ENCODE data around the gene FRK. TPM values are rescaled to one million over a fixed set of nuclear protein-coding genes. Genes with fewer than 3 reads are reported as not detected.

The FRK gene
- total RNA-seq, 1 donor from 2014 or later: 8.4 TPM

DNA sequence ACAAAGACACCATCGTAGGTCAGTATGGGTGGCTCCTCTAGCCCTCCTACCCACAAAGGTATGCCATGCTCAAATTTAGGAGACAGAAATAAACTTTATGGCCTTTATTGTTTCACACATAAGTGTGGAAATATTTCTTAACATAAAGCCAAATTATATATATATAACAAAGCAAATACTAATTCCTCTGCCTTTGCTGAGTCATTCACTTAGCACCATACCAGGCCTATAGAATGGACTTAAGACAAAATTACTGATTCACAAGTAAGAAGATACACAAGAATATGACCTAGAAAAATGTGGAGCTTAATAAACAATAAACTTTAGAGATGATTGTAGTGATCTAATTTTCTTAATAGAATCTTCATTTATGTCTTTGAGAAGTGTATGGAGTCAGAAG is 5.2 kb downstream of the FRK start:
- intact Hi-C loops (cut with DNase I): no loop called here
- TF ChIP-seq, protein P1, sequence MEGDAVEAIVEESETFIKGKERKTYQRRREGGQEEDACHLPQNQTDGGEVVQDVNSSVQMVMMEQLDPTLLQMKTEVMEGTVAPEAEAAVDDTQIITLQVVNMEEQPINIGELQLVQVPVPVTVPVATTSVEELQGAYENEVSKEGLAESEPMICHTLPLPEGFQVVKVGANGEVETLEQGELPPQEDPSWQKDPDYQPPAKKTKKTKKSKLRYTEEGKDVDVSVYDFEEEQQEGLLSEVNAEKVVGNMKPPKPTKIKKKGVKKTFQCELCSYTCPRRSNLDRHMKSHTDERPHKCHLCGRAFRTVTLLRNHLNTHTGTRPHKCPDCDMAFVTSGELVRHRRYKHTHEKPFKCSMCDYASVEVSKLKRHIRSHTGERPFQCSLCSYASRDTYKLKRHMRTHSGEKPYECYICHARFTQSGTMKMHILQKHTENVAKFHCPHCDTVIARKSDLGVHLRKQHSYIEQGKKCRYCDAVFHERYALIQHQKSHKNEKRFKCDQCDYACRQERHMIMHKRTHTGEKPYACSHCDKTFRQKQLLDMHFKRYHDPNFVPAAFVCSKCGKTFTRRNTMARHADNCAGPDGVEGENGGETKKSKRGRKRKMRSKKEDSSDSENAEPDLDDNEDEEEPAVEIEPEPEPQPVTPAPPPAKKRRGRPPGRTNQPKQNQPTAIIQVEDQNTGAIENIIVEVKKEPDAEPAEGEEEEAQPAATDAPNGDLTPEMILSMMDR (IDR thresholded peaks at IDR 0.05): no peak

GRCh38 chr6:116051244-116051643 is 9.4 kb downstream of the FRK start:
- Histone ChIP-seq H3K4me1 (no peaks in the 10 kb centered on the region), H3K4me3 (no peak overlapping the region), H3K27me3 (no peaks in the 10 kb centered on the region), H3K9me3 (no peaks in the 10 kb centered on the region), H3K27ac (no peak overlapping the region), H3K36me3 (no peaks in the 10 kb centered on the region)
- no peak for DNase-seq (ENCODE audit: low spot score in 2 of 2)
- intact Hi-C loops (cut with DNase I): no loop called here
- TF ChIP-seq, protein P1 (IDR thresholded peaks at IDR 0.05): no peak

More for the DNA sequence above, 5.2 kb downstream of the FRK start:
- Histone ChIP-seq H3K27ac (no peak overlapping the region), H3K27me3 (no peaks in the 10 kb centered on the region), H3K4me1 (no peaks in the 10 kb centered on the region), H3K4me3 (peak overlapping the region in 1 of 2 donors; percentile 85), H3K36me3 (no peaks in the 10 kb centered on the region), H3K9me3 (no peaks in the 10 kb centered on the region)
- no peak for DNase-seq (ENCODE audit: low spot score in 2 of 2)

DNA sequence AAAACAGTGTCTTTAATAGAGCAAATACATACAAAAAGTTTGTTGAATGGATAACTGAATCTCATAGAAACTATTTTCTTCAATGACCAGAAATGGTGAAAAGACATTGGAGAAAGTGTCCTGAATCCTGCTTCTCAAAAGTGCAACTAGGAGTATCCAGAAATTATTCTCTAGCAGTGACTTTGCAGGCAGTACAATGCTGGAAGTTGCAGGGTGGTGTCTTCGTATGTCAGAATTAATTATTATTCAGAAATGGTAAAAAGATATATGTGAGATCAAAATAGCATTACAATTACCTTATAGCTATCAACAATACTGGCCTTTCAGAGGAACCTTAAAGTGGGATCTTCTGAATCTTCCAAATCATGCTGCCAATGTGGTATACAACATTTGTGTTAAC is 10.0 kb downstream of the FRK start:
- Histone ChIP-seq H3K36me3 (no peaks in the 10 kb centered on the region), H3K27me3 (no peaks in the 10 kb centered on the region), H3K4me1 (no peaks in the 10 kb centered on the region), H3K4me3 (no peak overlapping the region), H3K27ac (no peak overlapping the region), H3K9me3 (no peaks in the 10 kb centered on the region)
- TF ChIP-seq, protein P1 (IDR thresholded peaks at IDR 0.05): no peak
- intact Hi-C loops (cut with DNase I): no loop called here
- no peak for DNase-seq (ENCODE audit: low spot score in 2 of 2)

DNA sequence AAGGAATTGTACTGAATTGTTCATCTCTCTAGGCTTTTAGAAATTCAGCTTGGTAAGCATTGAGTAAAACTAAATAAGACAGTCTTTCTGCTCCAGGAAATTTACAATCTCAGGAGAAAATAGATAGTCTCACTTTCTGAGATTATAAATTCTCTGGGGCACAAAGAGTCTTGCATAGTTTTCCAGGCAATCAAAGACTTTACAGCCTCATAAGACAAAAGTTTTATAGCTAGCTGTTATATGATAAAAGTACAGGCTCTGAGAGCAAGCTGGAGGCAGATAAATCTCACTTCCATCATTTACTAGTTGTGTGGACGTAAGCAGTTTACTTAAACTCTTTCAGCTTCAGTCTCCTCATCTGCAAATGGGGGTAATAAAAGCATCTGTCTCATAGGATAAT is 11.4 kb downstream of the FRK start:
- no peak overlapping the region for H3K4me3 ChIP-seq
- no peaks in the 10 kb centered on the region for H3K27me3 ChIP-seq
- TF ChIP-seq, protein P1 (IDR thresholded peaks at IDR 0.05): no peak
- no peaks in the 10 kb centered on the region for H3K4me1 ChIP-seq
- H3K9me3 ChIP-seq: no peaks in the 10 kb centered on the region
- intact Hi-C loops (cut with DNase I): no loop called here
- H3K27ac ChIP-seq: no peak overlapping the region
- no peak for DNase-seq (ENCODE audit: low spot score in 2 of 2)
- H3K36me3 ChIP-seq: no peaks in the 10 kb centered on the region

DNA sequence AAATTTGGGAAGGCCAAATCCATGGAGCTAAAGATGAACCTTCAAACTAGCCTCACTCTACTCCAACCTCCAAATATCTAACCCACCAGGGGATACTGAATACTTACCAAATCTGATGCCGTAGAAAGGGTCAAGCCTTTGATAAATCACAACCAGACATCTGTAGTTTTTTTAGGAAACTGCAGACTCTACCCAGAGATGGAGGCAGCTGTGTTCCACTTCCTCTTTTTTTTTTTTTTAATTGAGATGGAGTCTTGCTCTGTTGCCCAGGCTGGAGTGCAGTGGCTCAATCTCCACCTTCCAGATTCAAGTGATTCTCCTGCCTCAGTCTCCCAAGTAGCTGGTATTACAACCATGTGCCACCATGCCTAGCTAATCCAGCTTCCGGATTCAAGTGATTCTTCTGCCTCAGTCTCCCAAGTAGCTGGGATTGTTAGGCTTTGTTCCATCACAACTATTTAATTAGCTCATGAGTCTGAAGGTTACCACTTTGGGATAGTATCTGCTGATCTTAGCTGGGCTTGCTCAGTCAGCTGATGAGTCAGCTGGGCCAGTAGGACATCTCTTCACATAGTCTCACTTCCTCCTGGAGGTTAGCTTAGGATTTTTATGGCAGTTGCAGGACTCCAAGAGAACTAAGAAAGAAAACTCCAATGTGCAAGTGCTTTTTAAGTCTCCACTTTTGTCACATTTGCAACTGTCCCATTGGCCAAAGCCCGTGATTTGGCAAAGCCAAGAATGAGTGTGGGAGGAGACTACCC is 13.3 kb downstream of the FRK start:
- H3K27ac ChIP-seq: no peak overlapping the region
- DNase-seq (ENCODE audit: low spot score in 2 of 2): no peak
- H3K4me3 ChIP-seq: no peak overlapping the region
- H3K27me3 ChIP-seq: no peaks in the 10 kb centered on the region
- peaks cover under 1 to 8% of the 10 kb centered on the region in 2 donors for H3K9me3 ChIP-seq
- TF ChIP-seq, protein P1 (IDR thresholded peaks at IDR 0.05): no peak
- intact Hi-C loops (cut with DNase I): no loop called here
- no peaks in the 10 kb centered on the region for H3K36me3 ChIP-seq
- no peaks in the 10 kb centered on the region for H3K4me1 ChIP-seq
